Activated CD4-positive, alpha-beta T cell treated with anti-CD3 and anti-CD28 coated beads for 36 hours (primary cell): ENCODE data around the gene DEXI. TPM values are rescaled to one million over a fixed set of nuclear protein-coding genes. Genes with fewer than 3 reads are reported as not detected.
"Not testable (repeated sequence)": the region's sequence is repeated elsewhere in the genome, so short reads cannot be mapped to it uniquely, and the experiment has no call there.

Experiments used
- ATAC-seq: fragments of 200-7000 bp; cut with Tn5 transposase; one replicate; pipeline ENCODE4 v1.10.0; 2021; ENCODE audit warnings: mild to moderate bottlenecking, moderate library complexity
- CTCF ChIA-PET: fragments of 350-600 bp; sonication (Branson Sonifier 250); formaldehyde crosslinking; loops from one replicate; lab custom pipeline; 2021; ENCODE audit warnings: antibody characterized with exemption; lab: Charles Lee
- POLR2A ChIA-PET: fragments of 350-600 bp; sonication (Branson Sonifier 250); formaldehyde crosslinking; loops from one replicate; lab custom pipeline; 2021; ENCODE audit warnings: antibody characterized with exemption, inconsistent platforms; lab: Charles Lee
- DNase-seq: peaks from one replicate; pipeline ENCODE4 v3.0.0-alpha.2; 2020
- H3K27ac Mint-ChIP-seq: one replicate; pipeline ENCODE4 v1.8.0; 2021; ENCODE audit warnings: mixed read lengths
- H3K27me3 Mint-ChIP-seq: one replicate; pipeline ENCODE4 v1.8.0; 2021; ENCODE audit warnings: mixed read lengths
- H3K36me3 Mint-ChIP-seq: one replicate; pipeline ENCODE4 v1.8.0; 2021; ENCODE audit warnings: low read depth, mixed read lengths
- H3K4me1 Mint-ChIP-seq: one replicate; pipeline ENCODE4 v1.8.0; 2021; ENCODE audit warnings: mixed read lengths
- H3K4me3 Mint-ChIP-seq: one replicate; pipeline ENCODE4 v1.8.0; 2021; ENCODE audit warnings: mild to moderate bottlenecking, moderate library complexity, mixed read lengths
- H3K9me3 Mint-ChIP-seq: one replicate; pipeline ENCODE4 v1.8.0; 2021; ENCODE audit warnings: low read depth, mixed read lengths
- intact Hi-C, 2 experiments: fragments of 100-400 bp; cut with DNase I in 1 of 2; cut with micrococcal nuclease in 1 of 2; formaldehyde crosslinking; loops; one replicate each; pipeline versions ENCODE4 v1.14.2 to v1.15.1; 2022 to 2024; cut with DNase I, micrococcal nuclease
- total RNA-seq, 2 experiments: library from RNA; stranded (reverse); gene quantifications; one replicate each; pipeline ENCODE4 v1.2.3, GENCODE V29; 2021

The DEXI gene
- total RNA-seq, 2 experiments from 2014 or later = 33.8 to 34.9 TPM

GRCh38 chr16:10929853-10930754 lies 12.2 kb downstream of the DEXI start:
- CTCF ChIA-PET = interaction anchor here (1.0 kb wide), 1 partner anchor 11 kb away, joined by 3 read pairs; no protein-coding TSS in a partner anchor
- no peak for ATAC-seq
- H3K9me3 Mint-ChIP-seq = no peaks in the 10 kb centered on the region
- H3K36me3 Mint-ChIP-seq = peaks cover 47% of the 10 kb centered on the region
- no peak for DNase-seq
- H3K27ac Mint-ChIP-seq = peak overlapping the region; percentile 19
- intact Hi-C loops = no loop called here
- H3K4me3 Mint-ChIP-seq = no peak overlapping the region
- peaks cover 12% of the 10 kb centered on the region for H3K4me1 Mint-ChIP-seq
- no peaks in the 10 kb centered on the region for H3K27me3 Mint-ChIP-seq
- POLR2A ChIA-PET = no interaction called here

GRCh38 chr16:10929097-10929496 lies 13.2 kb downstream of the DEXI start:
- ATAC-seq, DNase-seq, H3K9me3 Mint-ChIP-seq, H3K4me1 Mint-ChIP-seq, H3K27me3 Mint-ChIP-seq, H3K27ac Mint-ChIP-seq, POLR2A ChIA-PET, intact Hi-C loops, H3K4me3 Mint-ChIP-seq: not testable (repeated sequence)
- peaks cover 47% of the 10 kb centered on the region for H3K36me3 Mint-ChIP-seq
- CTCF ChIA-PET = interaction anchor here (1.8 kb wide), 1 partner anchor 11 kb away, joined by 5 read pairs; no protein-coding TSS in a partner anchor

- peaks cover 43% of the 10 kb centered on the region for H3K36me3 Mint-ChIP-seq
- DNase-seq (no peak), ATAC-seq (no peak)
- ChIA-PET CTCF (interaction anchor here (0.9 to 1.8 kb wide), 2 partner anchors 9 kb away, joined by 3 to 5 read pairs; no protein-coding TSS in a partner anchor), POLR2A (no interaction called here)
- no peaks in the 10 kb centered on the region for H3K9me3 Mint-ChIP-seq
- H3K27ac Mint-ChIP-seq = no peak overlapping the region
- no peaks in the 10 kb centered on the region for H3K4me1 Mint-ChIP-seq
- H3K27me3 Mint-ChIP-seq = no peaks in the 10 kb centered on the region
- no peak overlapping the region for H3K4me3 Mint-ChIP-seq
- intact Hi-C loops = no loop called here
These were observed 14.7 kb downstream of the DEXI start for GRCh38 chr16:10927497-10928112.

- ATAC-seq = no peak
- Mint-ChIP-seq H3K27ac (no peak overlapping the region), H3K4me3 (no peak overlapping the region), H3K27me3 (no peaks in the 10 kb centered on the region), H3K4me1 (no peaks in the 10 kb centered on the region), H3K9me3 (no peaks in the 10 kb centered on the region), H3K36me3 (peaks cover 39% of the 10 kb centered on the region)
- intact Hi-C loops = no loop called here
- ChIA-PET CTCF (interaction anchor here (0.9 to 1.5 kb wide), 3 partner anchors 8 to 15 kb away, joined by 3 to 6 read pairs (median 3); partner anchors contain the start of gene DEXI), POLR2A (no interaction called here)
- no peak for DNase-seq
These were observed 15.4 kb downstream of the DEXI start for GRCh38 chr16:10926867-10927266.

- Mint-ChIP-seq H3K9me3 (no peaks in the 10 kb centered on the region), H3K27me3 (no peaks in the 10 kb centered on the region), H3K4me3 (no peak overlapping the region), H3K27ac (no peak overlapping the region), H3K4me1 (no peaks in the 10 kb centered on the region), H3K36me3 (peaks cover 37% of the 10 kb centered on the region)
- intact Hi-C loops = no loop called here
- CTCF ChIA-PET = interaction anchor here (0.7 to 1.5 kb wide), 4 partner anchors 8 to 29 kb away, joined by 3 to 6 read pairs (median 3); partner anchors contain the start of gene DEXI
- DNase-seq (no peak), ATAC-seq (no peak)
- POLR2A ChIA-PET = interaction anchor here (0.6 kb wide), 1 partner anchor 174 kb away, joined by 3 read pairs; no protein-coding TSS in a partner anchor
These were observed 16.2 kb downstream of the DEXI start for GRCh38 chr16:10926094-10926493.

- H3K27me3 Mint-ChIP-seq, H3K4me3 Mint-ChIP-seq, H3K27ac Mint-ChIP-seq, ATAC-seq, intact Hi-C loops, H3K4me1 Mint-ChIP-seq, DNase-seq, POLR2A ChIA-PET, H3K9me3 Mint-ChIP-seq: not testable (repeated sequence)
- CTCF ChIA-PET = interaction anchor here (0.9 kb wide), 1 partner anchor 30 kb away, joined by 3 read pairs; no protein-coding TSS in a partner anchor
- peaks cover 37% of the 10 kb centered on the region for H3K36me3 Mint-ChIP-seq
These were observed 17.0 kb downstream of the DEXI start for GRCh38 chr16:10925285-10925684.

GRCh38 chr16:10923650-10924214 lies 18.5 kb downstream of the DEXI start:
- intact Hi-C loops = no loop called here
- Mint-ChIP-seq H3K4me1 (no peaks in the 10 kb centered on the region), H3K27ac (no peak overlapping the region), H3K36me3 (peaks cover 28% of the 10 kb centered on the region), H3K27me3 (no peaks in the 10 kb centered on the region), H3K9me3 (no peaks in the 10 kb centered on the region), H3K4me3 (no peak overlapping the region)
- ChIA-PET POLR2A (interaction anchor here (0.6 to 0.7 kb wide), 2 partner anchors 128 to 1915 kb away, joined by 3 to 5 read pairs; no protein-coding TSS in a partner anchor), CTCF (interaction anchor here (0.6 to 2.0 kb wide), 2 partner anchors 9 to 409 kb away, joined by 3 to 6 read pairs; no protein-coding TSS in a partner anchor)
- ATAC-seq (no peak), DNase-seq (no peak)

- Mint-ChIP-seq H3K4me1 (no peaks in the 10 kb centered on the region), H3K4me3 (no peak overlapping the region), H3K27me3 (no peaks in the 10 kb centered on the region), H3K27ac (no peak overlapping the region), H3K36me3 (peaks cover 28% of the 10 kb centered on the region), H3K9me3 (no peaks in the 10 kb centered on the region)
- ATAC-seq (no peak), DNase-seq (no peak)
- POLR2A ChIA-PET = interaction anchor here (0.7 kb wide), 1 partner anchor 129 kb away, joined by 3 read pairs; no protein-coding TSS in a partner anchor
- CTCF ChIA-PET = interaction anchor here (1.6 to 2.0 kb wide), 2 partner anchors 10 to 408 kb away, joined by 3 to 6 read pairs; no protein-coding TSS in a partner anchor
- intact Hi-C loops = no loop called here
These were observed 19.1 kb downstream of the DEXI start for GRCh38 chr16:10923146-10923649.

GRCh38 chr16:10922328-10923145 lies 19.7 kb downstream of the DEXI start:
- H3K9me3 Mint-ChIP-seq = no peaks in the 10 kb centered on the region
- DNase-seq (no peak), ATAC-seq (no peak)
- H3K36me3 Mint-ChIP-seq = peaks cover 22% of the 10 kb centered on the region
- CTCF ChIA-PET = interaction anchor here (0.8 to 2.0 kb wide), 4 partner anchors 10 to 408 kb away, joined by 3 to 6 read pairs (median 4); no protein-coding TSS in a partner anchor
- intact Hi-C loops = no loop called here
- POLR2A ChIA-PET = interaction anchor here (0.7 kb wide), 1 partner anchor 130 kb away, joined by 3 read pairs; no protein-coding TSS in a partner anchor
- H3K4me1 Mint-ChIP-seq = no peaks in the 10 kb centered on the region
- no peak overlapping the region for H3K27ac Mint-ChIP-seq
- H3K27me3 Mint-ChIP-seq = no peaks in the 10 kb centered on the region
- H3K4me3 Mint-ChIP-seq = no peak overlapping the region
